Measurements from ENCODE around the gene AMY1B. TPM values are rescaled to one million over a fixed set of nuclear protein-coding genes. Genes with fewer than 3 reads are reported as not detected.
"Not testable (repeated sequence)": the region's sequence is repeated elsewhere in the genome, so short reads cannot be mapped to it uniquely, and the experiment has no call there.

Gene AMY1B

GRCh38 chr1:103641194-103641593, 54.8 kb downstream of the AMY1B start:
- not testable (repeated sequence) for H3K18ac ChIP-seq (ENCODE audit: low read length); H2BK5ac ChIP-seq (ENCODE audit: low read length); H3K27ac ChIP-seq (ENCODE audit: low read depth, low read length); H3K4me1 ChIP-seq (ENCODE audit: control insufficient read depth, low read depth, low read length); H3K56ac ChIP-seq (ENCODE audit: low read length); H2BK15ac ChIP-seq (replicated peaks; ENCODE audit: low read depth); H3K4me2 ChIP-seq (ENCODE audit: low read length); H3K4me3 ChIP-seq (ENCODE audit: low read length); DNase-seq; H3K9ac ChIP-seq (ENCODE audit: low read length); H4K8ac ChIP-seq (ENCODE audit: low read depth, low read length); H2BK120ac ChIP-seq (ENCODE audit: low read depth, low read length); H3K23ac ChIP-seq (ENCODE audit: low read length); H3K27me3 ChIP-seq (ENCODE audit: insufficient read depth, low read length, poor library complexity); H2AK5ac ChIP-seq (ENCODE audit: low read length); H4K5ac ChIP-seq (ENCODE audit: low read length); H3K79me1 ChIP-seq (ENCODE audit: low read length); H3K4ac ChIP-seq (ENCODE audit: low read depth, low read length); H3K36me3 ChIP-seq (ENCODE audit: control insufficient read depth, insufficient read depth, low read length); H3K79me2 ChIP-seq (ENCODE audit: control insufficient read depth, insufficient read depth, low read length)
- WGBS (ENCODE audit: extremely low coverage, insufficient coverage, low lambda C conversion rate), result no CpG with 5 or more reads among the region's 3 CpGs

Small RNA genes within 50 kb of the gene (small RNA-seq; reads per million reads assigned to genes)
- gene AC105272.1 (ENCODE audit: insufficient read depth), result not detected
